OCI-M2 (cell line): ENCODE results near the gene MGAT4A.

Experiments used
- DNase-seq: peaks from one replicate; lab custom pipeline; 2025; ENCODE audit not compliant: unreplicated experiment; lab: John Stamatoyannopoulos, UW

The MGAT4A gene

GRCh38 chr2:98731041-98731893 lies at the start of gene MGAT4A:
Gene MGAT4A, minus strand, starts transcription at chr2:98731132. Its CDS starts 4,800 bp downstream, at chr2:98726332.
- no peak for DNase-seq

- DNase-seq, result no peak
Measured at GRCh38 chr2:98778741-98779483, 48.0 kb upstream of the MGAT4A start.

GRCh38 chr2:98778151-98778550 lies 47.2 kb upstream of the MGAT4A start:
- no peak for DNase-seq

GRCh38 chr2:98777710-98778109 lies 46.8 kb upstream of the MGAT4A start:
- DNase-seq, result no peak

GRCh38 chr2:98777076-98777475 lies 46.1 kb upstream of the MGAT4A start:
- DNase-seq, result no peak

- DNase-seq, result no peak
Measured at GRCh38 chr2:98776136-98776535, 45.2 kb upstream of the MGAT4A start.

GRCh38 chr2:98775146-98775986 lies 44.4 kb upstream of the MGAT4A start:
- no peak for DNase-seq

- no peak for DNase-seq
Measured at GRCh38 chr2:98773907-98774306, 43.0 kb upstream of the MGAT4A start.

GRCh38 chr2:98773169-98773568 lies 42.2 kb upstream of the MGAT4A start:
- no peak for DNase-seq

GRCh38 chr2:98772536-98772935 lies 41.6 kb upstream of the MGAT4A start:
- no peak for DNase-seq

GRCh38 chr2:98771721-98772524 lies 41.0 kb upstream of the MGAT4A start:
- no peak for DNase-seq

- DNase-seq, result no peak
Measured at GRCh38 chr2:98771264-98771663, 40.3 kb upstream of the MGAT4A start.

GRCh38 chr2:98769784-98770183 lies 38.9 kb upstream of the MGAT4A start:
- no peak for DNase-seq

GRCh38 chr2:98769114-98769476 lies 38.2 kb upstream of the MGAT4A start:
- no peak for DNase-seq

GRCh38 chr2:98768384-98769113 lies 37.6 kb upstream of the MGAT4A start:
- DNase-seq, result no peak

GRCh38 chr2:98764499-98764898 lies 33.6 kb upstream of the MGAT4A start:
- no peak for DNase-seq

GRCh38 chr2:98763209-98763951 lies 32.4 kb upstream of the MGAT4A start:
- DNase-seq, result no peak

- no peak for DNase-seq
Measured at GRCh38 chr2:98761909-98762308, 31.0 kb upstream of the MGAT4A start.

GRCh38 chr2:98761267-98761781 lies 30.4 kb upstream of the MGAT4A start:
- no peak for DNase-seq
